ENCODE results near the gene WDR26.

GRCh38 chr1:224387943-224388342, 46.7 kb downstream of the WDR26 start:
- TF ChIP-seq BRCA1 (IDR thresholded peaks at IDR 0.05) (no peak), BRCA1 (CRISPR knock-in tag; IDR thresholded peaks at IDR 0.05) (no peak), DPF2 (IDR thresholded peaks at IDR 0.05) (no peak), PREB (CRISPR knock-in tag; IDR thresholded peaks at IDR 0.05) (no peak), EP300 (IDR thresholded peaks at IDR 0.05; ENCODE audit: low read length) (no peak), KDM1A (IDR thresholded peaks at IDR 0.05) (no peak), ZBTB49 (CRISPR knock-in tag; IDR thresholded peaks at IDR 0.05; ENCODE audit: borderline replicate concordance) (no peak)

All from K562 (cell line).